NT2/D1 (cell line): ENCODE results near the gene ACOT11.

Experiments used
- DNase-seq: peaks from one replicate; pipeline ENCODE4 v3.0.0-alpha.2; 2011; ENCODE audit warnings: low read depth, low spot score
- H3K27me3 ChIP-seq: 2 replicates; pipeline ENCODE4 v1.6.0; 2011; ENCODE audit warnings: mild to moderate bottlenecking; ENCODE audit not compliant: insufficient read length, insufficient read depth
- H3K36me3 ChIP-seq: 2 replicates; pipeline ENCODE4 v1.6.1; 2011; ENCODE audit warnings: mild to moderate bottlenecking, low read length, mixed read lengths; ENCODE audit not compliant: insufficient read depth, insufficient read length
- H3K4me1 ChIP-seq: 2 replicates; pipeline ENCODE4 v1.5.1; 2011; ENCODE audit not compliant: insufficient read depth, insufficient read length
- H3K4me3 ChIP-seq: 2 replicates; pipeline ENCODE4 v1.5.1; 2011; ENCODE audit warnings: low read depth; ENCODE audit not compliant: insufficient read length
- H3K9ac ChIP-seq: 2 replicates; pipeline ENCODE4 v1.6.0; 2011; ENCODE audit warnings: low read depth; ENCODE audit not compliant: insufficient read length
- H3K9me3 ChIP-seq: 2 replicates; pipeline ENCODE4 v1.5.1; 2011; ENCODE audit warnings: mild to moderate bottlenecking, low read length; ENCODE audit not compliant: insufficient read depth
- SUZ12 ChIP-seq: IDR thresholded peaks from 2 replicates; pipeline ENCODE4 v1.6.1; 2011; ENCODE audit not compliant: insufficient read length, insufficient read depth; ENCODE audit errors: extremely low read depth
- YY1 ChIP-seq: IDR thresholded peaks from 2 replicates; pipeline ENCODE4 v1.6.1; 2011; ENCODE audit not compliant: insufficient read length, insufficient read depth
- ZNF274 ChIP-seq: IDR thresholded peaks from 2 replicates; pipeline ENCODE4 v1.6.1; 2011; ENCODE audit warnings: mild to moderate bottlenecking, low read depth, low read length

The ACOT11 gene

DNA sequence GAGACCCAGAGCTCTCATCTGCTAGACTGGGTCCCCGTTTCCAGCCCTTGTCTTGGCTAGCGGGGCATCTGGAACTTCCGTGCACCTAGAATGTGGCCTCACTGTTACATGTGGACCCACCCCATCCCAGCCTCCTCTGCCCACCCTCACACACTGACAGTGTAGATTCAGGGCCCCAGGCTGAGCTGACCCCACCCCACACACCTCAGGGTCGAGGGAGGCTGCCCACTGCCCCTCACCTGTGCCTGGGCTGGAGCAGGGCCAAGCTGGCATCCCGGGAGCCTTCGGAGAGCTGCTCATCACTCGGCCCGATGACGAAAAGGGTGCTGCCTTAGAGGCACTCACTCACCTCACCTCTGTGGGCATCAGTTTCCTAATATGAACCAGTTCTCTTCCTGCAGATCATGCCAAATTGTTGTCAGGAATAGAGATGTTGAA is 11.1 kb downstream of the ACOT11 start:
- DNase-seq, result no peak
- H3K36me3 ChIP-seq, result no peaks in the 10 kb centered on the region
- TF ChIP-seq SUZ12, result no peak
- TF ChIP-seq YY1, result no peak
- no peak for TF ChIP-seq ZNF274
- no peak overlapping the region for H3K9ac ChIP-seq
- H3K27me3 ChIP-seq, result no peaks in the 10 kb centered on the region
- H3K4me3 ChIP-seq, result no peak overlapping the region
- peaks cover 10% of the 10 kb centered on the region; the same call in 1 of the 2 replicates for H3K9me3 ChIP-seq
- H3K4me1 ChIP-seq, result peaks cover 6% of the 10 kb centered on the region

DNA sequence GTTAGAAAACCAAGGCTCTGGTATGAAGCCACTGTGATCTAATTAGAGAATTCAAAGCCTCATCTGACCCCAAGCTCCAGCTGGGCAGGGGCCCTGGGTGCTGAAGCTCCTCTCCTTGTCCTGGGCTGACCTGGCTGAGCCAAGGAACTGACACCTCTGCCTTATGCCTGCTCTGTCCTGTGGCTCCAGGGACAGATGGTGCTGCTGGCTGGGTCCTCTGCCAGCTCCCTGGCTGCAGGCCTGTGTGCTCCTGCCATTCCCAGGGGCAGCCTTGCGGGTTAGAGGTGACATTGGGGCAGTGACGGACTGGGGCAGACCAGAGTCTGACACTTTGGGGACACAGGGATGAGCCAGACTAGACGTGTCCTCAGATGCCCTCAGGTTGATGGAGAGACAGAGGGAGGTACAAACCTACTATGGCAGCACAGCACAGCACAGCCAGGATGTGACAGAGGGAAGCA is 11.8 kb downstream of the ACOT11 start:
- no peak for DNase-seq
- H3K9ac ChIP-seq, result no peak overlapping the region
- no peaks in the 10 kb centered on the region for H3K36me3 ChIP-seq
- H3K4me1 ChIP-seq, result peaks cover 11% of the 10 kb centered on the region
- no peaks in the 10 kb centered on the region for H3K27me3 ChIP-seq
- peaks cover 10% of the 10 kb centered on the region; the same call in 1 of the 2 replicates for H3K9me3 ChIP-seq
- no peak for TF ChIP-seq YY1
- TF ChIP-seq ZNF274, result no peak
- no peak for TF ChIP-seq SUZ12
- H3K4me3 ChIP-seq, result no peak overlapping the region

DNA sequence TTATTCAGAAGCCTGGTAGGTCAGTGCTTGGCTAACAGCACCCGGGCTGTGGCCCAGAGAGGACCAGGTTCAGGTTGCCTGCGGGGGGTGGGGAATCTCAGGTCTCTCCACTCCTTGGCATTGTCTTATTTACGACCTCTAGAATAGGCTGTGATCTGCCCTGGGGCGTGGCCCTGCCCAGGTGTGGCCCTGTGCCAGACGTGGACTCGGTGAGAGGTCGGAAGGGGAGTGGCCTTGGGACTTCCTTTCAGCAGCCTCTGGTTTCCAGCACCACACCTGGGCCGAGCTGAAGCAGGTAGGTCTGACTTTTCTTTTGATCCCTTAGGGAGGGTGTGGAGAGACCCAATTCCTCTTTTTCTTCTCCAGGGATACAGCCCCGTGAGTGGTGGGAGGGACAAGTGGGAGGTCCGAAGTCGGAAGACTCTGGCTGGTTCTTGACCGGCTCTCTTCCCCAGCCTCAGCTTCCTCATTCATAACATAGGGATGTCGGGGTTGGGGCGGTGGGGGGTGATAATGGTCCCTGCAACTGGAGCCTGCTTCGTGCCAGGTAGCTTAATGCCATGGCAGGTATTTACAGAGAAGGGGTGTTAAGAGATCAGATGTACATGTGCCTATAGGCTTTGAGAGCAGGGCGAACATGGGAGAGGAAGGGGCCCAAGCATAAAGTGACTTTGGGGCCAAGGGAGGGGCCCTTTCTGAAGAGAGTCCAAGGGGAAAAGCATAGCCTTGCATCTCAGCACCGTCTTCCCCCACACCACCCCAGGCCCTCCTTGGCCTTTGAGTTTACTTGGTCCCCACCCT is 16.5 kb downstream of the ACOT11 start:
- TF ChIP-seq YY1 (no peak), SUZ12 (no peak), ZNF274 (no peak)
- Histone ChIP-seq H3K9me3 (peaks cover 7% of the 10 kb centered on the region; the same call in 1 of the 2 replicates), H3K4me1 (peaks cover 17% of the 10 kb centered on the region), H3K9ac (no peak overlapping the region), H3K27me3 (no peaks in the 10 kb centered on the region), H3K4me3 (no peak overlapping the region), H3K36me3 (no peaks in the 10 kb centered on the region)
- DNase-seq, result no peak

DNA sequence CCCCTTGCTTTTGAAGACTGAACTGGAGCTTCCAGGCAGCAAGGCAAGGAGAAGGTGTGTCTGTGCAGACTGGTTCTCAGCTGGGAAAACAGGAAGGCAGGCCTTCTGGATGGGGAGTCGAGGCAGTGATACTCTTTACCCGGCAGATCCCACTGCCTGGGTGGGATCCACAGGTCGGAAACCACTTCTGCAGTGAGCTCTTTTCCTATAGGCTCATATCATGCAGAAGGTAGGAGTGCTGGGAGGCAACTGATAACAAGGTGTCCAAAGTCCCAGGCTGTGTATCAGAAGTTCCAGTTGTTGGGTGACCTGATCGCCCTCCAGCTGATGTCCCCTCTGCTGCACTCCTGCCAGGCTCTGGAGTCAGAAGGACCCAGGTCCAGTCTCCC is 17.1 kb downstream of the ACOT11 start:
- Histone ChIP-seq H3K27me3 (no peaks in the 10 kb centered on the region), H3K36me3 (no peaks in the 10 kb centered on the region), H3K9me3 (peaks cover 7% of the 10 kb centered on the region; the same call in 1 of the 2 replicates), H3K9ac (no peak overlapping the region), H3K4me1 (peaks cover 21% of the 10 kb centered on the region), H3K4me3 (no peak overlapping the region)
- TF ChIP-seq SUZ12, result no peak
- DNase-seq, result no peak

DNA sequence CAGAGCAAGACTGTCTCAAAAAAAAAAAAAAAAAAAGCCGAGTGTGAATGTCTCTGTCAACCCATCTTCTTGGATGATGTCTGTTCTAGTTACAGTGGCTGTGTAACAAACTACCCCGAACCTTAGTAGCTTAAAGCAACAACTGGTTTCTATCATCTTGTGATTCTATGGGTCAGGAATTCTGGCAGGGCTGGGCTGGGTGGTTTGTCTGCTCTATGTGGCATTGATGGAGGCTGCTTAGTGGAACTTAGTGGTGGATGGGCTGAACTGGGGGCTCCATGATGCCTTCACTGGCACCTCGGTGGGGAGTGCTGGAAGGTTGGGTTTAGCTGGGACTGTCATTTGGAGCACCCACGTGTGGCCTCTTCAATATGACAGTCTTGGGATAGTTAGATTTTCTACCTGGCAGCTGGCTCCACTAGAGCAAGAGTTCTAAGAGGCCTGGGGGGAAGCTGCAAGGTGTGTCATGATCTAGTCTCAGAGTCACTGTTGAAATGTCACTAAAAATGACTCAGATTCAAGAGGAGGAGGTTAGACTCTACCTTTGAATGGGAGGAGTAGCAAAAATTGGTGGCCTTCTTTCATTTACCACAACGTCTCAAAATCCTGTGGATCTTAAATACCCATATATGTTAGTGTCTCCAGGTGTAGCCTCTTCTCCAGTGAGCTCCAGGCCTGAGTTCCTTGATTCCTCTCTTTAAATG is 18.6 kb downstream of the ACOT11 start:
- Histone ChIP-seq H3K9me3 (peaks cover 7% of the 10 kb centered on the region; the same call in 1 of the 2 replicates), H3K4me3 (no peak overlapping the region), H3K36me3 (no peaks in the 10 kb centered on the region), H3K27me3 (no peaks in the 10 kb centered on the region), H3K4me1 (peaks cover 24% of the 10 kb centered on the region), H3K9ac (no peak overlapping the region)
- TF ChIP-seq SUZ12, result no peak
- no peak for TF ChIP-seq YY1
- DNase-seq, result no peak

DNA sequence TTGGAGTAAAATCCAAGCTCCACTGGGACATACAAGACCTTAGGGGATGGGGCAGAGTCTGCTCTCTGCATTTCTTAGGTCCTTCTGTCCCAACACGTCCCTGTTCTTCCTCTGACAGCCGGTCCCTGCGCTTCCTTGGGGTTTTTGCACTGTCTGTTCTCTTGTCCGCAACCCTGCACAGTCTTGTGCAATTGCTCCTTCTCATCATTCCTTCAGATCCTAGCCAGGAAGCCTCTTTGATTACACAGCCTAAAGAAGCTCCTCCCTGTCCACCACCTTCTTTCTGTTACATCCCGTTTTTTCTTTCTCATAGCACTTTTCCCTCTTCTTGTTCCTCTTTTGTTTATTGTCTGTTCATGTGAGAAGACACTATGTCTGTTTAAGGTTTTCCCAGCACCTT is 19.9 kb downstream of the ACOT11 start:
- DNase-seq, result no peak
- Histone ChIP-seq H3K4me1 (peaks cover 34% of the 10 kb centered on the region), H3K9ac (no peak overlapping the region), H3K36me3 (no peaks in the 10 kb centered on the region), H3K4me3 (no peak overlapping the region), H3K9me3 (peaks cover 6% of the 10 kb centered on the region; the same call in 1 of the 2 replicates), H3K27me3 (no peaks in the 10 kb centered on the region)
- TF ChIP-seq YY1, result no peak
- TF ChIP-seq SUZ12, result no peak
- TF ChIP-seq ZNF274, result no peak

DNA sequence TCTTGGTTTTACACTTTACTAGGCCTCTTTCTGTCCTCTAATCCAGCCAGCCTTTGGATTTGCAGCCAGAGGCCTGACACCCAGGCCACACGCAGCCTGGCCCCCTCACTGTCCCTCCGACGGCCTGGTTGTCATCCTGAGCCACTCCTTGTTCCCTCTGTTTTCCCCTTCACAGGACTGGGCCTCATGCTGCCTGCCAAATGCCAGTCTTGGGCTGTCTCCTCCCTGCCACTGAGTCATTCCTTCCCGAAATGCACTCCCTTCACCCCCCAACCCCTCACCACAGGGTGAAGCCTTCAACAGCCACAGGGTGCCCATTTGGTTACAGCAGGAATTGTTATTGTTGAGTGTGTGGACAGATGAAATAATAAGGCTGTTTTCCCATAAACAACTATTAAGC is 21.3 kb downstream of the ACOT11 start:
- no peaks in the 10 kb centered on the region for H3K9me3 ChIP-seq
- peaks cover 34% of the 10 kb centered on the region for H3K4me1 ChIP-seq
- H3K27me3 ChIP-seq, result no peaks in the 10 kb centered on the region
- peak overlapping the region; percentile 14 for H3K9ac ChIP-seq
- TF ChIP-seq YY1, result no peak
- TF ChIP-seq SUZ12, result no peak
- TF ChIP-seq ZNF274, result no peak
- no peak for DNase-seq
- H3K36me3 ChIP-seq, result no peaks in the 10 kb centered on the region
- H3K4me3 ChIP-seq, result no peak overlapping the region
